GM12872 (cell line): ENCODE data around the gene FOLR3.

Source experiments
- TF ChIP-seq, protein P1 (sequence below): IDR thresholded peaks from 3 replicates; pipeline ENCODE4 v1.5.1; 2011; ENCODE audit warnings: low read depth, mild to moderate bottlenecking, low read length, moderate library complexity; ENCODE audit not compliant: insufficient read depth

The FOLR3 gene

DNA sequence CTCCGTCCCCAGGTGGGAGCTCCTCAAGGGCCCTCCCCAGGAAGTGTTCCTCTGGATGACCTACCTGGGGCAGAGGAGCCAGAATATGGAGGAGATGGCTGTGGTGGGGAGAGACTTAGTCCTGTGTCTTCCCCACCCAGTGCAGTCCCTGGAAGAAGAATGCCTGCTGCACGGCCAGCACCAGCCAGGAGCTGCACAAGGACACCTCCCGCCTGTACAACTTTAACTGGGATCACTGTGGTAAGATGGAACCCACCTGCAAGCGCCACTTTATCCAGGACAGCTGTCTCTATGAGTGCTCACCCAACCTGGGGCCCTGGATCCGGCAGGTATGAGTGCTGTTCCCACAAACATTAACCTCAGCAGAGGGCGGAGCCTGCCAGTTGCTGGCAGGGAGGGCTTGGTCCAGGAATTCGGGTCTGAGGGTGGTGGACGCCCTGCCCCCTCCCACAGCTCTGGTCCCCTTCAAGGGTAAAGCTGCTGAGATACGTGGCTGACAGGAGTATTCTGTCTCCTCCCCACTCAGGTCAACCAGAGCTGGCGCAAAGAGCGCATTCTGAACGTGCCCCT, 3.4 kb downstream of the FOLR3 start:
- TF ChIP-seq, protein P1, sequence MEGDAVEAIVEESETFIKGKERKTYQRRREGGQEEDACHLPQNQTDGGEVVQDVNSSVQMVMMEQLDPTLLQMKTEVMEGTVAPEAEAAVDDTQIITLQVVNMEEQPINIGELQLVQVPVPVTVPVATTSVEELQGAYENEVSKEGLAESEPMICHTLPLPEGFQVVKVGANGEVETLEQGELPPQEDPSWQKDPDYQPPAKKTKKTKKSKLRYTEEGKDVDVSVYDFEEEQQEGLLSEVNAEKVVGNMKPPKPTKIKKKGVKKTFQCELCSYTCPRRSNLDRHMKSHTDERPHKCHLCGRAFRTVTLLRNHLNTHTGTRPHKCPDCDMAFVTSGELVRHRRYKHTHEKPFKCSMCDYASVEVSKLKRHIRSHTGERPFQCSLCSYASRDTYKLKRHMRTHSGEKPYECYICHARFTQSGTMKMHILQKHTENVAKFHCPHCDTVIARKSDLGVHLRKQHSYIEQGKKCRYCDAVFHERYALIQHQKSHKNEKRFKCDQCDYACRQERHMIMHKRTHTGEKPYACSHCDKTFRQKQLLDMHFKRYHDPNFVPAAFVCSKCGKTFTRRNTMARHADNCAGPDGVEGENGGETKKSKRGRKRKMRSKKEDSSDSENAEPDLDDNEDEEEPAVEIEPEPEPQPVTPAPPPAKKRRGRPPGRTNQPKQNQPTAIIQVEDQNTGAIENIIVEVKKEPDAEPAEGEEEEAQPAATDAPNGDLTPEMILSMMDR: no peak

DNA sequence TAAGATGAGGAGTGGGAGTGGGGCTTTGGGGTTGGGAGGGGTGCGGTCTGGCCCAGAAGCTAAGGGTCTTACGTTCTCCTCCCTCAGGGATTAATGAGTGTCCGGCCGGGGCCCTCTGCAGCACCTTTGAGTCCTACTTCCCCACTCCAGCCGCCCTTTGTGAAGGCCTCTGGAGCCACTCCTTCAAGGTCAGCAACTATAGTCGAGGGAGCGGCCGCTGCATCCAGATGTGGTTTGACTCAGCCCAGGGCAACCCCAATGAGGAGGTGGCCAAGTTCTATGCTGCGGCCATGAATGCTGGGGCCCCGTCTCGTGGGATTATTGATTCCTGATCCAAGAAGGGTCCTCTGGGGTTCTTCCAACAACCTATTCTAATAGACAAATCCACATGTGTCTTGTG, 4.0 kb downstream of the FOLR3 start:
- TF ChIP-seq, protein P1: no peak

DNA sequence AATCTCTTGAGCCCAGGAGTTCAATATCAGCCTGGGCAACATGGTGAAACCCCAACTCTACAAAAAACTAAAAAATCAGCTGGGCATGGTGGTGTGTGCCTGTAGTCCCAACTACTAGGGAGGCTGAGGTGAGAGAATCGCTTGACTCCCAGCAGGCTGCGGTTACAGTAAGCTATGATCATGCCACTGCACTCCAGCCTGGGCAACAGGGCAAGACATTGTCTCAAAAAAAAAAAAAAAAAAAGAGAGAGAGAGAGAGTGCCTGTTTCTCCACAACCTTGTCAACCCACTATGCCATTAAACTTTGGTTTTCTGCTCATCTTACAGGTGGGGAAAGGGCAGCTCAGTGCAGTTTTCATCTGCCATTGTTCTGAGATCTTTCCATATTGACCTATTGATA, 5.1 kb downstream of the FOLR3 start:
- TF ChIP-seq, protein P1: no peak

DNA sequence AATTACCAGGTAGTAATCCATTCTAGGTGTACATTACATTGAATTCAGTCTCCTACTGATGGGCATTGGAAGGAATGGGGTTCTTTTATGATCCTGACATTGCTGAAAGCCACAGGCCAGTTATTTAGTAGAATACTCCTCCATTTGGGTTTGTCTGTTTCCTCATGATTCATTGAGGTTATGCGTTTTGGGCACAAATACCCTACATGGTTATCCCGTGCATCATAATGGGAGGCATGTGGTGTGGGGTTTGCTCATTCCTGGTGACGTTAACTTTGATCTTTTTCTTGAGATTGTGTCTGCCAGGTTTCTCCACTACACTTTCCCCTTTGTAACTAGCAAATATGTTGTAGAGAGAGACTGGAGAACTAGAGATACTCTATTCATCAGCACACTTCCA, 5.5 kb downstream of the FOLR3 start:
- TF ChIP-seq, protein P1: no peak

DNA sequence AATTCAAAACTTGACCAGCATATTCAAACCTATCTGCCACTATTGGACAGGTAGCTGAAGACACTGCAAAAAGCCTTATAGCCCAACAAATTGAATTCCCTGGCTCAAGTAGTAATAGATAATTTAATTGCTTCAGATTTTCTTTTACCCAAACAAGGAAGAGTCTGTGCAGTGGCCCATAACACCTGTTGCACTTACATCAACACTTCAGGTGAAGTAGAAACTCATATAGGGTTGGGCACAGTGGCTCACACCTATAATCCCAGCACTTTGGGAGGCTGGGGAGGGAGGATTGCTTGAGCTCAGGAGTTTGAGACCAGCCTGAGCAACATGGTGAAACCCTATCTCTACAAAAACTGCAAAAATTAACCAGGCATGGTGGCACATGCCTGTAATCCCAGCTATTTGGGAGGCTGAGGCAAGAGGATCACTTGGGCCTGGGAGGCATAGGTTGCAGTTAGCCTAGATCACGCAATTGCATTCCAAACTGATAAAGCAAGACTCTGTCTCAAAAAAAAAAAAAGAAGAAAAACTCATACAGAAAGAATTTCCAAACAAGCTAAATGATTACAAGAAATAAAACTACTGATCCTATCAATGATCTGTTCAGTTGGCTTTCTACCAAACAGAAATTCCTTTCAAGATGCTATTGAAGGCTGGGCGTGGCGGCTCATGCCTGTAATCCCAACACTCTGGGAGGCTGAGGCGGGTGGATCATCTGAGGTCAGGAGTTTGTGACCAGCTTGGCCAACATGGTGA, 9.5 kb downstream of the FOLR3 start:
- TF ChIP-seq, protein P1: no peak

DNA sequence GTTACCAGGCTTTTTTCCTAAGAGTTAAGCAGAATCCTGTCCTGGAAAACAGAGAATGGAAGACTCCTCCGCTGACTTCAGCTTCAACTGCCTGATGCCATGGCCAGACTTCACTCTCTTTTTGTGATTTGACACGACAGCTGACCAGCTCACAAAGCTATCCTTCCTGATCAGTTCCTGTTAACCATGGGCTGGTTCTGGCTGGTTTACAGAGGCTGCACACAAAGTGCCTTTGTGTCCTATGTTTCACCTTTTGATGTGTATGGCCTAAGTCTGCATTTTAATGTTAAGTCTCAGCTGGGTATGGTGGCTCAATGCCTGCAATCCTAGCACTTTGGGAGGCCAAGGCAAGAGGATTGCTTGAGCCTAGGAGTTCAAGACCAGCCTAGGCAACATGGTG, 11.1 kb downstream of the FOLR3 start:
- TF ChIP-seq, protein P1: no peak

DNA sequence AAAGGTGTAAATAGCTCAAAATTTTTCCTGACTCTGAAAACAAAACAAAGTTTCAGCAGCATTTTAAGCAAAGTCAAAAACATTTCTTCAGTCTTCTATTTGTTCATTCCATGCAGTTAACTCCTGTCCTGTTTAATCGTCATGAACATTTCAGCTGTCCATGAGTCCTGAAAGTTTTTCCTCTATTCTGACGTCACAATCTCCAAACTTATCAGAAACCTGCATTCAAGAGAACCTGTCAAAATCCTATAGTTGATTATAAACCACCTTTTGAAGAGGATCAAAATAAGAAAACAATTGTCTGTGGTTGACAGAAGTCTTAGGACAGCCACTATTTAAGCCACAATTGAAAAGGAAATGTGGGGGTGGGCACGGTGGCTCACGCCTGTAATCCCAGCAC, 15.4 kb downstream of the FOLR3 start:
- TF ChIP-seq, protein P1: no peak
